Measurements from ENCODE around the gene MORC1. TPM values are rescaled to one million over a fixed set of nuclear protein-coding genes. Genes with fewer than 3 reads are reported as not detected.

The MORC1 gene
- total and polyA plus RNA-seq, 12 donors: not detected

DNA sequence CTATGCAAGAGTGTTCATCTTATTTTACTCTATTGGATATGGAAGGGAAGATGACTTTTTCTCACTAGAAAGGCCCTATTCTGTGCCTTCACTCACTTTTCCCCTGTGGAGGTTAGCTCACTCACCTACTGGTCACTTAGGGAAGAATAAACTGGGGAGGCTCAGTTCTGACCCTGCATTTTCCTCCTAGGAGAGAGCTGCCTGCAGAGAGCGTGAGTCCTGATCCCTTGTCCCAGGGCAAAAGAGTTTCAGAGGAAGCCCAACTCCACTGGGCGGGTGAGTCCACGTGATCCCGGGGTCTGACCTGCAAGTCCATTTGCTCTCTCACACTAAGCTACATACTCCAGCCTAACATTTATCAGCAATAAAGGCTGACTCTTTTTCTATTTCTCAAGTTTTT lies 8.4 kb downstream of the MORC1 start:
- H3K36me3 ChIP-seq: no peaks in the 10 kb centered on the region
- H3K4me1 ChIP-seq: no peaks in the 10 kb centered on the region
- no peak for DNase-seq
- no peak overlapping the region for H3K4me3 ChIP-seq
- H3K9me3 ChIP-seq: no peaks in the 10 kb centered on the region
- ATAC-seq: no peak
- H3K27ac ChIP-seq: no peak overlapping the region
- WGBS, 2 donors: 80 to 82% methylated on average over 4 of the region's 4 CpGs
- intact Hi-C loops (cut with DNase I): no loop called here
- H3K27me3 ChIP-seq: peaks cover 0 to 4% (median 0%) of the 10 kb centered on the region in 7 donors
- TF ChIP-seq, protein P1, sequence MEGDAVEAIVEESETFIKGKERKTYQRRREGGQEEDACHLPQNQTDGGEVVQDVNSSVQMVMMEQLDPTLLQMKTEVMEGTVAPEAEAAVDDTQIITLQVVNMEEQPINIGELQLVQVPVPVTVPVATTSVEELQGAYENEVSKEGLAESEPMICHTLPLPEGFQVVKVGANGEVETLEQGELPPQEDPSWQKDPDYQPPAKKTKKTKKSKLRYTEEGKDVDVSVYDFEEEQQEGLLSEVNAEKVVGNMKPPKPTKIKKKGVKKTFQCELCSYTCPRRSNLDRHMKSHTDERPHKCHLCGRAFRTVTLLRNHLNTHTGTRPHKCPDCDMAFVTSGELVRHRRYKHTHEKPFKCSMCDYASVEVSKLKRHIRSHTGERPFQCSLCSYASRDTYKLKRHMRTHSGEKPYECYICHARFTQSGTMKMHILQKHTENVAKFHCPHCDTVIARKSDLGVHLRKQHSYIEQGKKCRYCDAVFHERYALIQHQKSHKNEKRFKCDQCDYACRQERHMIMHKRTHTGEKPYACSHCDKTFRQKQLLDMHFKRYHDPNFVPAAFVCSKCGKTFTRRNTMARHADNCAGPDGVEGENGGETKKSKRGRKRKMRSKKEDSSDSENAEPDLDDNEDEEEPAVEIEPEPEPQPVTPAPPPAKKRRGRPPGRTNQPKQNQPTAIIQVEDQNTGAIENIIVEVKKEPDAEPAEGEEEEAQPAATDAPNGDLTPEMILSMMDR (IDR thresholded peaks at IDR 0.05): no peak

DNA sequence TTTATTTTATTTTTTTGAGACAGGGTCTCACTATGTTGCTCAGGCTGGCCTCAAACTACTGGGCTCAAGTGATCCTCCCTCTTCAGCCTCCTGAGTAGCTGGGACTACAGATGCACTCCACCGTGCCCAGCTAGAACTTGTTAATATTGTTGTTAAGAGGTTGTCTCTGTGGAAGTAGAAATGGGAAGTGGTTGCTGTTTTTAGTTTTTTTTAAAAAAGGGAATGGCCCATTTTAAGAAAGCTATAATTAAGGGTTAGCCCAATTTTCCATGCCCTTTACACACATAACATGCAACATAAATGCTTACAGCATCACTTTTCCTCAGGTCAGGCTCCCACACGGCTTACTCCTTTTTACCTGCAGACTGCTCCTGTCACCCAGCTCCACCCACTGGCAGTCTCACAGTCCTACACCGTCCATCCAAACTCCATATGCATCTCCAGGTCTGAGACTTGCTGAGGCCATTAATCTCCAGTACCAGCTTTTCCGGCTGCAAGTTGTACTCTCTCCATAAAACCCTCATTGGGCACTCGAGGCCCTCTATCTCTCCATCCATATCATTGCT lies 19.8 kb downstream of the MORC1 start:
- DNase-seq (no peak), ATAC-seq (no peak)
- Histone ChIP-seq H3K27ac (no peak overlapping the region), H3K4me1 (no peaks in the 10 kb centered on the region), H3K9me3 (no peaks in the 10 kb centered on the region), H3K27me3 (no peaks in the 10 kb centered on the region), H3K4me3 (no peak overlapping the region), H3K36me3 (no peaks in the 10 kb centered on the region)
- intact Hi-C loops (cut with DNase I): no loop called here
- TF ChIP-seq, protein P1 (IDR thresholded peaks at IDR 0.05): peak in 1 of 9 donors; percentile 8
- 57 to 59% methylated on average over 5 of the region's 5 CpGs for WGBS, 2 donors

DNA sequence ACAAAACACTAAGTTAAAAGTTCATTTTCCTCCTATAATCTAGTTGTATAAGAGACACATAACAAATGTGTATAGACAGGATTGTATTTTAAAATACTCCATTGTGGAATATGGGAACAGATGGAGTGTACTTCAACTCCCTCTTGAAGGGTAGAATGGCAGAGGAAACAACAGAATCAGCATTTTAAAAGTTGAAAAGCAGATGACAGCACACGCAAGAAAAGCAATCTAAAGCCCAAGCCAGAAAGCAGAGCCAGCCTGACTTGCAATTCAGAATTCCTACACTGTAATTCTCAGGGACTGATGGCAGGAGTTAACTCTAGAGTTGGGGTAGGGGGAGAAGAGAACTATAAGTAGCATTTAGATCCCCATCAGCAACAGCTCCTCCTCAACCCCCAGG lies 22.8 kb downstream of the MORC1 start:
- H3K36me3 ChIP-seq: no peaks in the 10 kb centered on the region
- no peaks in the 10 kb centered on the region for H3K27me3 ChIP-seq
- H3K27ac ChIP-seq: no peak overlapping the region
- intact Hi-C loops (cut with DNase I): no loop called here
- TF ChIP-seq, protein P1 (IDR thresholded peaks at IDR 0.05): no peak
- DNase-seq (no peak), ATAC-seq (no peak)
- no peaks in the 10 kb centered on the region for H3K4me1 ChIP-seq
- 73 to 75% methylated on average over 1 of the region's 1 CpG for WGBS, 2 donors
- no peak overlapping the region for H3K4me3 ChIP-seq
- no peaks in the 10 kb centered on the region for H3K9me3 ChIP-seq

DNA sequence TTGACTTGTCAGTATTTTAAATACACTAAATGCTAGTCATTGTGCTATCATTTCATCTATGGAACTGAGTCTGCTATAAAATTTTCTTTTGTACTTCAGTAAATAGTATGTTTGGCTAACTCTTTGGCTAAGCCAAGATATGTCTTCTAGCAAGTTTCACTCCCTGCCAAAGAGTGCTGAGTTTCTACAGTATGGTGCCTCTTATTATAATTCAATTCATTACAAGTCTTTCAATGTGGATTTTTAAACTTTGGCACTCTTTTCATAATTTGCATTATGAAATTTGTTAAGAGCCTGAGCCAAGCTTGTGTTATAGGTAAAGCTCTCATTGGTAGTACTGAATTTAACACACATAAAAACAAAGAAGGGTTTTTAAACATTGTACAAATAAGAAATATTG lies 24.4 kb downstream of the MORC1 start:
- TF ChIP-seq, protein P1 (IDR thresholded peaks at IDR 0.05): no peak
- Histone ChIP-seq H3K27ac (no peak overlapping the region), H3K27me3 (no peaks in the 10 kb centered on the region), H3K36me3 (no peaks in the 10 kb centered on the region), H3K4me1 (no peaks in the 10 kb centered on the region), H3K4me3 (no peak overlapping the region), H3K9me3 (no peaks in the 10 kb centered on the region)
- intact Hi-C loops (cut with DNase I): no loop called here
- ATAC-seq (no peak), DNase-seq (no peak)
